Measurements from ENCODE around the gene PDZD7. TPM values are rescaled to one million over a fixed set of nuclear protein-coding genes. Genes with fewer than 3 reads are reported as not detected.

Gene PDZD7
- total and polyA plus RNA-seq, 9 of the 15 experiments (the other 6 are each of a cell fraction or from before 2014, with no cell fraction given) = 0.04 to 0.24 (median 0.08) TPM; not detected in 3

GRCh38 chr10:100997360-100998182 is 33.4 kb downstream of the PDZD7 start (continued):
- no peak for TF ChIP-seq KAT7 (CRISPR knock-in tag; IDR thresholded peaks at IDR 0.05; ENCODE audit: borderline replicate concordance)
- no peak for TF ChIP-seq ATF2 (CRISPR knock-in tag; IDR thresholded peaks at IDR 0.05)
- no peak for TF ChIP-seq NCOA2 (IDR thresholded peaks at IDR 0.05; ENCODE audit: partially characterized antibody in 2 of 2)
- no peak for TF ChIP-seq PHF21A (IDR thresholded peaks at IDR 0.05; ENCODE audit: borderline replicate concordance, low read depth)
- peak; percentile 50 for TF ChIP-seq KDM5B (IDR thresholded peaks at IDR 0.05; ENCODE audit: insufficient replicate concordance, low read depth, low read length)
- TF ChIP-seq FOXJ3 (CRISPR knock-in tag; IDR thresholded peaks at IDR 0.05) = no peak
- TF ChIP-seq ZNF263 (CRISPR knock-in tag; IDR thresholded peaks at IDR 0.05; ENCODE audit: borderline replicate concordance) = no peak
- TF ChIP-seq TAF9B (IDR thresholded peaks at IDR 0.05; ENCODE audit: partially characterized antibody) = no peak
- TF ChIP-seq FOXM1 (IDR thresholded peaks at IDR 0.05; ENCODE audit: low read depth) = no peak
- no peak for TF ChIP-seq FOXM1 (CRISPR knock-in tag; IDR thresholded peaks at IDR 0.05; ENCODE audit: low read depth)
- no peak for TF ChIP-seq ZNF699 (CRISPR knock-in tag; IDR thresholded peaks at IDR 0.05; ENCODE audit: insufficient replicate concordance)
- no peak for TF ChIP-seq FOXP4 (CRISPR knock-in tag; IDR thresholded peaks at IDR 0.05; ENCODE audit: borderline replicate concordance)
- TF ChIP-seq ZNF717 (CRISPR knock-in tag; IDR thresholded peaks at IDR 0.05) = no peak
- no peak for TF ChIP-seq NBN (IDR thresholded peaks at IDR 0.05; ENCODE audit: low read depth)
- no peak for TF ChIP-seq MIER1 (IDR thresholded peaks at IDR 0.05; ENCODE audit: low read depth)
- no peak for TF ChIP-seq CGGBP1 (CRISPR knock-in tag; IDR thresholded peaks at IDR 0.05)
- no peak for TF ChIP-seq ETV1 (tag; conservative IDR thresholded peaks at IDR 0.05; ENCODE audit: low read depth)
- TF ChIP-seq BCOR (IDR thresholded peaks at IDR 0.05) = no peak
- TF ChIP-seq DDX20 (tag; IDR thresholded peaks at IDR 0.05; ENCODE audit: low read depth) = no peak
- no peak for TF ChIP-seq ZNF589 (CRISPR knock-in tag; IDR thresholded peaks at IDR 0.05; ENCODE audit: low read depth)
- peak; percentile 66 for TF ChIP-seq POLR2G (IDR thresholded peaks at IDR 0.05; ENCODE audit: low read depth, low read length)
- TF ChIP-seq HDAC8 (tag; IDR thresholded peaks at IDR 0.05) = no peak
- no peak for TF ChIP-seq NFE2 (IDR thresholded peaks at IDR 0.05; ENCODE audit: low read depth)
- no peak for TF ChIP-seq ESRRB (CRISPR knock-in tag; IDR thresholded peaks at IDR 0.05; ENCODE audit: borderline replicate concordance)
